ENCODE data around the gene PLEKHG3. TPM values are rescaled to one million over a fixed set of nuclear protein-coding genes. Genes with fewer than 3 reads are reported as not detected.

The PLEKHG3 gene
- total and polyA plus RNA-seq, 10 of the 15 experiments (the other 5 are each of a cell fraction or from before 2014, with no cell fraction given): 0.03 to 0.73 (median 0.07) TPM; not detected in 5

GRCh38 chr14:64717870-64718269 is 13.6 kb downstream of the PLEKHG3 start:
- ChIA-PET SMC1A (ENCODE audit: uncharacterized antibody, unreplicated experiment) (interaction anchor here (2.0 kb wide), 1 partner anchor 11 kb away, joined by 4 read pairs; no protein-coding TSS in a partner anchor), RAD21 (ENCODE audit: unreplicated experiment) (interaction anchor here (0.6 to 1.3 kb wide), 2 partner anchors 44 to 290 kb away, joined by 3 to 4 read pairs; no protein-coding TSS in a partner anchor), CTCF (interaction anchor here (1.5 to 2.4 kb wide), 2 partner anchors 10 to 44 kb away, joined by 7 to 10 read pairs; no protein-coding TSS in a partner anchor), POLR2A (interaction anchor here (1.5 kb wide), 1 partner anchor 9 kb away, joined by 5 read pairs; no protein-coding TSS in a partner anchor)
- Histone ChIP-seq H3K4me1 (ENCODE audit: control insufficient read depth, insufficient read depth, low read length) (no peaks in the 10 kb centered on the region), H3K4me3 (no peak overlapping the region), H3K4me2 (ENCODE audit: control insufficient read depth, insufficient read depth) (no peak overlapping the region), H2AFZ (ENCODE audit: control insufficient read depth, low read depth, low read length) (no peak overlapping the region), H3K79me2 (ENCODE audit: control insufficient read depth, insufficient read depth, low read length) (no peaks in the 10 kb centered on the region), H4K20me1 (ENCODE audit: control insufficient read depth, insufficient read depth) (no peaks in the 10 kb centered on the region), H3K36me3 (ENCODE audit: control insufficient read depth in 2 of 2, insufficient read depth in 2 of 2, low read length in 1 of 2) (no peaks in the 10 kb centered on the region), H3K9me3 (replicated peaks; ENCODE audit: control insufficient read depth, insufficient read depth, low read length) (peaks cover 2% of the 10 kb centered on the region; the same call in 2 of the 3 replicates), H3K9ac (ENCODE audit: control insufficient read depth, insufficient read depth, low read length) (no peak overlapping the region), H3K27ac (ENCODE audit: control insufficient read depth, insufficient read depth) (no peak overlapping the region), H3K27me3 (replicated peaks in 1 of 2; ENCODE audit: control insufficient read depth in 2 of 2, insufficient read depth in 2 of 2, low read length in 1 of 2) (no peaks in the 10 kb centered on the region)
- WGBS (ENCODE audit: insufficient coverage, insufficient replicate concordance, low lambda C conversion rate, missing lambda C conversion rate): 0% methylated on average over 6 of the region's 6 CpGs
- no TSS peak for BruUV-seq (replicated peaks)
- intact Hi-C loops (cut with micrococcal nuclease; ENCODE audit: unreplicated experiment) (no loop called here), in situ Hi-C loops (cut with MboI) (no loop called here)
- ATAC-seq: no peak
- no peak for DNase-seq (ENCODE audit: low read depth, low spot score)
- FAIRE-seq: no peak
- TF ChIP-seq MYC (IDR thresholded peaks at IDR 0.05; ENCODE audit: insufficient read depth, insufficient read length, insufficient replicate concordance, low read length, severe bottlenecking) (no peak), ZBTB11 (CRISPR knock-in tag; IDR thresholded peaks at IDR 0.05) (no peak), ZBTB40 (IDR thresholded peaks at IDR 0.05; ENCODE audit: borderline replicate concordance) (no peak), IRF5 (IDR thresholded peaks at IDR 0.05; ENCODE audit: borderline replicate concordance) (no peak), E2F8 (IDR thresholded peaks at IDR 0.05; ENCODE audit: low read depth, partially characterized antibody) (no peak)
